GM12878 (cell line): ENCODE measurements around the gene OR2AG1. TPM values are rescaled to one million over a fixed set of nuclear protein-coding genes. Genes with fewer than 3 reads are reported as not detected.

Source experiments
- ATAC-seq: fragments of 200-7000 bp; cut with Tn5 transposase; 3 replicates; pipeline ENCODE4 v1.9.1; 2020; ENCODE audit warnings: mild to moderate bottlenecking, moderate library complexity
- BruUV-seq: library from RNA; stranded (reverse); fragments of 400-500 nt; replicated peaks from 2 replicates; lab custom pipeline; 2021; lab: Mats Ljungman, UMichigan
- CTCF ChIA-PET: fragments of 300-600 bp; sonication (Branson Sonifier 250); formaldehyde crosslinking; extraction: SDS; loops from one replicate; lab custom pipeline; 2021; ENCODE audit warnings: inconsistent platforms; lab: Yijun Ruan, JAX
- POLR2A ChIA-PET: fragments of 350-600 bp; formaldehyde crosslinking; extraction: SDS; loops from one replicate; lab custom pipeline; 2021; ENCODE audit warnings: inconsistent platforms; lab: Charles Lee
- RAD21 ChIA-PET: fragments of 300-600 bp; sonication (Branson Sonifier 250); formaldehyde crosslinking; loops from one replicate; lab custom pipeline; 2023; ENCODE audit warnings: antibody characterized with exemption; ENCODE audit not compliant: unreplicated experiment; lab: Charles Lee
- SMC1A ChIA-PET: fragments of 300-600 bp; sonication (Branson Sonifier 250); formaldehyde crosslinking; loops from one replicate; lab custom pipeline; 2023; ENCODE audit not compliant: unreplicated experiment, uncharacterized antibody; lab: Charles Lee
- DNase-seq: peaks from one replicate; pipeline ENCODE4 v3.0.0-alpha.2; 2011; ENCODE audit warnings: low read depth, low spot score
- FAIRE-seq: peaks from 3 replicates; lab custom pipeline; 2011; peaks lifted over from hg19 to GRCh38; lab: Jason Lieb, UNC
- H2AFZ ChIP-seq: 2 replicates; pipeline ENCODE4 v1.6.0; 2011; ENCODE audit warnings: low read depth, low read length, control low read depth; ENCODE audit not compliant: control insufficient read depth
- H3K27ac ChIP-seq: 2 replicates; pipeline ENCODE4 v1.5.1; 2011; ENCODE audit warnings: control low read depth; ENCODE audit not compliant: control insufficient read depth, insufficient read depth
- H3K27me3 ChIP-seq, 2 experiments: replicated peaks in 1 of 2; 2 replicates each; pipeline versions ENCODE4 v1.6.0 to v1.6.1; 2011; ENCODE audit warnings: low read length in 1 of 2; ENCODE audit not compliant: control insufficient read depth in 2 of 2, insufficient read depth in 2 of 2
- H3K36me3 ChIP-seq, 2 experiments: 2 replicates each; pipeline ENCODE4 v1.5.1; 2011; ENCODE audit warnings: low read length in 1 of 2; ENCODE audit not compliant: control insufficient read depth in 2 of 2, insufficient read depth in 2 of 2
- H3K4me1 ChIP-seq: 2 replicates; pipeline ENCODE4 v1.6.1; 2011; ENCODE audit warnings: mild to moderate bottlenecking, low read length, moderate library complexity, mixed read lengths; ENCODE audit not compliant: control insufficient read depth, insufficient read depth
- H3K4me2 ChIP-seq: 2 replicates; pipeline ENCODE4 v1.6.0; 2011; ENCODE audit warnings: control low read depth; ENCODE audit not compliant: control insufficient read depth, insufficient read depth
- H3K4me3 ChIP-seq: fragments of 200-600 bp; sonication (generic); 2 replicates; pipeline ENCODE4 v1.5.1; 2016
- H3K79me2 ChIP-seq: 2 replicates; pipeline ENCODE4 v1.6.0; 2011; ENCODE audit warnings: low read length; ENCODE audit not compliant: control insufficient read depth, insufficient read depth
- H3K9ac ChIP-seq: 2 replicates; pipeline ENCODE4 v1.8.0; 2011; ENCODE audit warnings: low read length, control low read depth, mixed read lengths; ENCODE audit not compliant: control insufficient read depth, insufficient read depth
- H3K9me3 ChIP-seq: replicated peaks from 3 replicates; pipeline ENCODE4 v1.5.1; 2011; ENCODE audit warnings: mild to moderate bottlenecking, low read length; ENCODE audit not compliant: control insufficient read depth, insufficient read depth
- H4K20me1 ChIP-seq: 2 replicates; pipeline ENCODE4 v1.6.0; 2011; ENCODE audit not compliant: control insufficient read depth, insufficient read depth
- BHLHE40 ChIP-seq, 2 experiments: fragments of 450-650 bp in 1 of 2; IDR thresholded peaks; 2 replicates each; pipeline ENCODE4 v1.6.1; 2011 to 2017; ENCODE audit warnings: low read depth in 2 of 2, borderline replicate concordance in 1 of 2, improper control_type of control experiment in 1 of 2, low read length in 1 of 2, mild to moderate bottlenecking in 1 of 2
- CTCF ChIP-seq, 3 experiments: IDR thresholded peaks in 2 of 3; conservative IDR thresholded peaks in 1 of 3; 2 replicates each; pipeline ENCODE4 v1.5.1; 2011; ENCODE audit warnings: low read depth in 3 of 3, low read length in 3 of 3, mild to moderate bottlenecking in 3 of 3, control low read depth in 2 of 3, moderate library complexity in 2 of 3, inconsistent platforms in 1 of 3, mixed read lengths in 1 of 3; ENCODE audit not compliant: control insufficient read depth in 2 of 3, insufficient read depth in 1 of 3; ENCODE audit errors: extremely low read depth in 1 of 3
- NBN ChIP-seq: fragments of 450-650 bp; IDR thresholded peaks from 2 replicates; pipeline ENCODE4 v1.6.1; 2016
- POU2F2 ChIP-seq: IDR thresholded peaks from 3 replicates; pipeline ENCODE4 v1.6.1; 2011; ENCODE audit warnings: low read depth, mild to moderate bottlenecking, low read length, borderline replicate concordance
- RAD21 ChIP-seq: IDR thresholded peaks from 2 replicates; pipeline ENCODE4 v1.6.1; 2011; ENCODE audit warnings: mild to moderate bottlenecking, low read depth, low read length, moderate library complexity; ENCODE audit not compliant: insufficient read depth
- RUNX3 ChIP-seq: IDR thresholded peaks from 2 replicates; pipeline ENCODE4 v1.6.1; 2012; ENCODE audit warnings: low read length, inconsistent platforms
- SMC3 ChIP-seq: IDR thresholded peaks from 2 replicates; pipeline ENCODE4 v1.6.1; 2011; ENCODE audit warnings: low read length, improper control_type of control experiment, borderline replicate concordance
- YY1 ChIP-seq: IDR thresholded peaks from 2 replicates; pipeline ENCODE4 v1.6.1; 2011; ENCODE audit warnings: low read depth, mild to moderate bottlenecking, low read length
- WGBS: methylation state at CpG from one replicate; pipeline ENCODE4 v1.1.6; 2016; ENCODE audit warnings: low lambda C conversion rate; ENCODE audit not compliant: insufficient replicate concordance, insufficient coverage; ENCODE audit errors: missing lambda C conversion rate; 5-methylcytosine and 5-hydroxymethylcytosine counted together
- in situ Hi-C: fragments of 300-500 bp; cut with MboI; formaldehyde crosslinking; loops from 9 replicates; pipeline ENCODE4 v1.14.3; 2018; ENCODE audit warnings: mixed read lengths
- intact Hi-C: fragments of 100-400 bp; cut with micrococcal nuclease; formaldehyde crosslinking; loops from one replicate; pipeline ENCODE4 v1.14.2; 2022; ENCODE audit not compliant: unreplicated experiment
- polyA plus RNA-seq, 11 experiments: library from polyadenylated mRNA; depleted of rRNA in 4 of 11; unstranded in 6 of 11; stranded (reverse) in 5 of 11; fragments of >200 nt; fragmentation: Nextera tagmentation in 4 of 11; fragmentation: Illumina TruSeq in 1 of 11; extraction: Ambion mirVana in 4 of 11; extraction: Trizol in 1 of 11; gene quantifications; 1 replicate in 1 of 11; 2 replicates in 10 of 11; pipeline versions ENCODE4 v1.2.1 to v1.2.3, GENCODE V29; 2011 to 2016; ENCODE audit warnings: inconsistent platforms in 2 of 11, missing spikeins in 2 of 11, low read depth in 1 of 11
- total RNA-seq, 4 experiments: library from RNA; depleted of rRNA in 3 of 4; stranded (reverse); fragments of >200 nt in 3 of 4; fragmentation: Illumina TruSeq in 1 of 4; extraction: Trizol in 1 of 4; gene quantifications; 2 replicates each; pipeline versions ENCODE4 v1.2.1 to v1.2.3, GENCODE V29; 2013 to 2021
- TF ChIP-seq, protein P1 (sequence below): IDR thresholded peaks from 2 replicates; pipeline ENCODE4 v1.6.1; 2012; ENCODE audit warnings: low read length, inconsistent platforms
- TF ChIP-seq, protein P2 (sequence below): fragments of 450-650 bp; IDR thresholded peaks from 2 replicates; pipeline ENCODE4 v1.6.1; 2016; ENCODE audit warnings: mild to moderate bottlenecking

The OR2AG1 gene
- total and polyA plus RNA-seq, 10 of the 15 experiments (the other 5 are each of a cell fraction or from before 2014, with no cell fraction given), result not detected

DNA sequence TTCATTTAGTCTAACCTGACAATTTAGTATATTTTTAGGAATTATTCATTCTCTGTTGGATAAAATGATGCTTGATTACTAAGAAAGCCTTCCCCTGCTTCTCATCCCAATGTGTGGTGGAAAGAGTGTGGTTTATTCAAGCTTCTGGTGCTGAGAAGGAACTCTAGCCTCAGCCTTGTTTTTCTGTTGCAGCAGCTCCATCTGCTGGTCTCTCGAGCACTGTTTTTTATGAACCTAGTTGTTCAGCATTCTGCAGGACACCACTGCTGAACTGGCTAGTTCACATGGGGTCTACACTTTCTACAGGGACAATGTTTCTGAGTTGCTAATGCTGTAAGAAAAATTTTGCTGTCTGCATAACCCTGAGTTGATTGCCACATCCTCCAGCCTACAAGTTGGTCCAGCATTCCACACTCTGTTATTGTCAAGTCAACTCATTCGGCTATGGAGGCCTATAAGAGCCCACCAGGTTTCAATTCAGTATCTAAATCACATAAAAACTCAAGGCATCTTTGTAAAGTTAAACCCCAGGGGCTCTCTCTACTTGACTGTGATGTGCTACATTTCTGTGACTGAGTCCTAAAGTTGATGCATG is 25.4 kb upstream of the OR2AG1 start:
- FAIRE-seq (peak; percentile 97), ATAC-seq (peak; percentile 95), DNase-seq (no peak)
- TF ChIP-seq POU2F2 (no peak), NBN (no peak), CTCF (IDR thresholded peaks at IDR 0.05 in 2 of 3, conservative IDR thresholded peaks at IDR 0.05 in 1 of 3; ENCODE audit: control insufficient read depth in 2 of 3, extremely low read depth in 1 of 3, insufficient read depth in 1 of 3, low read depth in 3 of 3, low read length in 3 of 3) (peak; percentile 79 to 89 (median 82)), YY1 (peak; percentile 51; the same call in 1 of the 2 replicates), SMC3 (peak; percentile 88), RUNX3 (peak; percentile 48; the same call in 1 of the 2 replicates), BHLHE40 (IDR thresholded peaks at IDR 0.05; ENCODE audit: borderline replicate concordance in 1 of 2, low read depth in 2 of 2, low read length in 1 of 2) (no peak), RAD21 (peak; percentile 95)
- TF ChIP-seq, protein P1, sequence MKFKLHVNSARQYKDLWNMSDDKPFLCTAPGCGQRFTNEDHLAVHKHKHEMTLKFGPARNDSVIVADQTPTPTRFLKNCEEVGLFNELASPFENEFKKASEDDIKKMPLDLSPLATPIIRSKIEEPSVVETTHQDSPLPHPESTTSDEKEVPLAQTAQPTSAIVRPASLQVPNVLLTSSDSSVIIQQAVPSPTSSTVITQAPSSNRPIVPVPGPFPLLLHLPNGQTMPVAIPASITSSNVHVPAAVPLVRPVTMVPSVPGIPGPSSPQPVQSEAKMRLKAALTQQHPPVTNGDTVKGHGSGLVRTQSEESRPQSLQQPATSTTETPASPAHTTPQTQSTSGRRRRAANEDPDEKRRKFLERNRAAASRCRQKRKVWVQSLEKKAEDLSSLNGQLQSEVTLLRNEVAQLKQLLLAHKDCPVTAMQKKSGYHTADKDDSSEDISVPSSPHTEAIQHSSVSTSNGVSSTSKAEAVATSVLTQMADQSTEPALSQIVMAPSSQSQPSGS, result no peak
- TF ChIP-seq, protein P2, sequence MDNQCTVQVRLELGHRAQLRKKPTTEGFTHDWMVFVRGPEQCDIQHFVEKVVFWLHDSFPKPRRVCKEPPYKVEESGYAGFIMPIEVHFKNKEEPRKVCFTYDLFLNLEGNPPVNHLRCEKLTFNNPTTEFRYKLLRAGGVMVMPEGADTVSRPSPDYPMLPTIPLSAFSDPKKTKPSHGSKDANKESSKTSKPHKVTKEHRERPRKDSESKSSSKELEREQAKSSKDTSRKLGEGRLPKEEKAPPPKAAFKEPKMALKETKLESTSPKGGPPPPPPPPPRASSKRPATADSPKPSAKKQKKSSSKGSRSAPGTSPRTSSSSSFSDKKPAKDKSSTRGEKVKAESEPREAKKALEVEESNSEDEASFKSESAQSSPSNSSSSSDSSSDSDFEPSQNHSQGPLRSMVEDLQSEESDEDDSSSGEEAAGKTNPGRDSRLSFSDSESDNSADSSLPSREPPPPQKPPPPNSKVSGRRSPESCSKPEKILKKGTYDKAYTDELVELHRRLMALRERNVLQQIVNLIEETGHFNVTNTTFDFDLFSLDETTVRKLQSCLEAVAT, result no peak
- RAD21 ChIA-PET, result interaction anchor here (0.6 to 8.0 kb wide), 12 partner anchors 8 to 379 kb away, joined by 3 to 141 read pairs (median 4); no protein-coding TSS in a partner anchor
- SMC1A ChIA-PET, result interaction anchor here (0.9 to 17.8 kb wide), 7 partner anchors 12 to 378 kb away, joined by 3 to 420 read pairs (median 4); partner anchors contain the start of gene MRPL17
- Histone ChIP-seq H3K9ac (no peak overlapping the region), H3K27me3 (no peaks in the 10 kb centered on the region), H3K36me3 (no peaks in the 10 kb centered on the region), H3K27ac (no peak overlapping the region), H3K4me2 (no peak overlapping the region), H3K9me3 (no peaks in the 10 kb centered on the region), H3K4me3 (no peak overlapping the region), H2AFZ (no peak overlapping the region), H3K4me1 (no peaks in the 10 kb centered on the region), H3K79me2 (no peaks in the 10 kb centered on the region), H4K20me1 (no peaks in the 10 kb centered on the region)
- no TSS peak for BruUV-seq
- CTCF ChIA-PET, result interaction anchor here (0.6 to 17.5 kb wide), 24 partner anchors 9 to 527 kb away, joined by 3 to 728 read pairs (median 4); partner anchors contain the start of genes MRPL17, OR2AG2 and TPP1
- POLR2A ChIA-PET, result no interaction called here
- WGBS, result 48% methylated on average over 2 of the region's 2 CpGs
- intact Hi-C loops, result loop anchor here (1.0 to 2.0 kb wide), 5 partner anchors 19 to 378 kb away; no protein-coding TSS in a partner anchor
- in situ Hi-C loops, result no loop called here
